ENCODE results near the gene NSD2.

DNA sequence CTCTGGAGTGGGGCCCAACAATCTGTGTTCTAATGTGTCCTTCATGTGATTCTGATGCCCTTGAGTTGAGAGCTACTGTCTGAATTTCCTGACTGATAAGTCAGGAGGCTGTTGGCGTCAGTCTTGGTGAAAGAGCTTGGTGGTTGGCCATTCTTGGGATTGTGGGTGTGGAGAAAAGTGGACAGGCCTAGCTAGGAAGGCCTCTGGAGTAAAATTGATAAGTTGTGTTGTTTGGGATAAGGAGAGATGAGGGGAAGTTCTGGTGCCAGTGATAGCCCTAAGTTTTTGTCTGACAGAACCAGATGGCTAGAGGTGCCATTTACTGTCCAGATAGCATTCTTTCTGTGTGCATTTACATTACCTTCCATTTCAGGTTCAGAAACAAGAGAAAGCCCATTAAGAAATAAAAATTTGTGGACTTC, 11.7 kb downstream of the NSD2 start:
- TF ChIP-seq, protein P1, sequence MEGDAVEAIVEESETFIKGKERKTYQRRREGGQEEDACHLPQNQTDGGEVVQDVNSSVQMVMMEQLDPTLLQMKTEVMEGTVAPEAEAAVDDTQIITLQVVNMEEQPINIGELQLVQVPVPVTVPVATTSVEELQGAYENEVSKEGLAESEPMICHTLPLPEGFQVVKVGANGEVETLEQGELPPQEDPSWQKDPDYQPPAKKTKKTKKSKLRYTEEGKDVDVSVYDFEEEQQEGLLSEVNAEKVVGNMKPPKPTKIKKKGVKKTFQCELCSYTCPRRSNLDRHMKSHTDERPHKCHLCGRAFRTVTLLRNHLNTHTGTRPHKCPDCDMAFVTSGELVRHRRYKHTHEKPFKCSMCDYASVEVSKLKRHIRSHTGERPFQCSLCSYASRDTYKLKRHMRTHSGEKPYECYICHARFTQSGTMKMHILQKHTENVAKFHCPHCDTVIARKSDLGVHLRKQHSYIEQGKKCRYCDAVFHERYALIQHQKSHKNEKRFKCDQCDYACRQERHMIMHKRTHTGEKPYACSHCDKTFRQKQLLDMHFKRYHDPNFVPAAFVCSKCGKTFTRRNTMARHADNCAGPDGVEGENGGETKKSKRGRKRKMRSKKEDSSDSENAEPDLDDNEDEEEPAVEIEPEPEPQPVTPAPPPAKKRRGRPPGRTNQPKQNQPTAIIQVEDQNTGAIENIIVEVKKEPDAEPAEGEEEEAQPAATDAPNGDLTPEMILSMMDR (IDR thresholded peaks at IDR 0.05), result no peak
- TF ChIP-seq EZH2 (IDR thresholded peaks at IDR 0.05), result no peak
